ENCODE data around the gene SNCA. TPM values are rescaled to one million over a fixed set of nuclear protein-coding genes. Genes with fewer than 3 reads are reported as not detected.

SNCA gene
- total RNA-seq, 1 experiment from 2014 or later = not detected

DNA sequence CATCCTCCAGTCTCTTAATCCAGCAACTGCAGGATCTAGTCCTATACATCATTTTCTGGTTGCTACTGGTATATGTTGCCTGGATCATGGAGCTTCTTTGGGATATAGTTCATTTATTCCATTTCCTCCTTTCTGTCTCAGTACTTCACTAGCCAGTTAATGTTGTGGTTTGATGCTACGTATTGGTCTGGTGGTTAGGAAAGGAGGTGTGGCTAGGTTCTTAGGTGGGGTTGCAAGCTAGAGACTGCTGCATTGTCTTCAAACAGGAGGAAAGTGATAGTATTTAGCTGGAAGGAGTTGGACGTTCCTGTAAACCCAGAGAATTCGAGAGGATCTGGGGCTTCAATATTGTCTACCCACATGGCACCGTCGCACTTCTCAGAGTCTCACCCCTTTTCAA lies 129.5 kb downstream of the SNCA start:
- DNase-seq (ENCODE audit: low read depth) = no peak

DNA sequence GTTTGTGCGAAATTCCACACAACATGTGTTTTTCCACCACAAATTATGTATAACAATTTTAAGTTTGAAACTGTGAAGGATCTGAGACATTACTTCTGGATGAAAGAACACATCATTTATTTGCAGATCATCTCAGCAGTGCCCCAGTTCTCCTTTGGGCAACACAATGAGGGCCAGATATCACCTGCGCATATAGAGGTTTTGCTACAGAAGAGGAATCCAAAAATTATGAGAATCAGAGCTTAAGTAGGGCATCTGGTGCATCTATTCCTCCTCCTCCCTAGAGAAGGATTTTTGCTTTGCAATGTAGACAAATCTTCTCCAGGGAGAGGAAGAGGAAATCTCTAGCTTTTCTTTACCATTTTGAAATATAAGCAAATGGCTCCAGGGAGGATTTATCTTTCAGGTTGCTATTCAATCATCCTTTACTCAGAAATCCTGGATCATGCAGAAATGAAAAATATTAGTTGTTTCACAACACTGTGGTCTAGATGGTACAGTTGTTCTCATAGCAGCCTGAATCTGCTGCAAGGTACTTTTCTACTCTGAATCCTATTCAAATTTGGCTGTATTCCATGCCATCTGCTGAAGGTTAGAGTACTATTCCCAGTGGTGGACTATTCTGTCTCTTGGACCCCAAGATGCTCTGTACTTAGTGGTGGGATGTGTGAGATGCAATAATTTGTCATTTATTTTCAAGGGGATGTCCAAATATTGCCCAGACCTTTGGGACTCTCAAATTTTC lies 132.1 kb downstream of the SNCA start:
- DNase-seq (ENCODE audit: low read depth) = no peak

DNA sequence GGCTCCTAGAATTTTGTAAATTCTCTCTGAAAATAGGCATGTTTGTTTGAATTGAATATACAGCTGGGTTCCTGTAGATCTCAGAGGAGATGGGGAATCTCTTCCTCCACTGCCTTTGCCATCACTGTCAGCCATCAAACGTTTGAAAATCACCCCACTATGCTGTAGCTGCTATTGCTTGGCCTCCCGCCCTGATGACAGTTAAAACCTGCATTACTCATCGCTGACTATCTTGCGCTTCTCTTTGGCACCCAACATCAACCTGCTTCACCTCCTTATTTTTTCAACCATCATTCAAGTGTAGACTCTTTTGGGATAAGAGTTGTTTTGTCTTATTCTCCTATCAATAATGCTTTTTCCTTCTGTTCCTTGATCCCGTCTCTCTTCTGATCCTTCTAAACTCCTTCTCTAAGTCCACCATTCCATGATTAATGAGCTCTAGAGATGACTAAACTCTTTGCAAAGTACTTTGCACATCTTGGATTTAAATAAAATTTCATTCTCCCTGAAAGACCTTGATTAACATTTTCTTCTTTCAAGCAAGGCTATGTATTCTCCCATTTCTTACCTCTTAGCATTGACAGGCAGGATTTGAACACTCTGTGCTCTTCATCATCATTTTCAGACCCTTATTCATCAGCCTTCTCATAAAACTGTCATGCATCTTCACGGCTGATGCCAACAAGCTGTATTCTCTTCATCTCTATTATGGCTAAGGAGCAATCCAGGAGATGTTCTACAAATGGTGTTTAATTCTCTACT lies 133.0 kb downstream of the SNCA start:
- DNase-seq (ENCODE audit: low read depth) = peak; percentile 36

DNA sequence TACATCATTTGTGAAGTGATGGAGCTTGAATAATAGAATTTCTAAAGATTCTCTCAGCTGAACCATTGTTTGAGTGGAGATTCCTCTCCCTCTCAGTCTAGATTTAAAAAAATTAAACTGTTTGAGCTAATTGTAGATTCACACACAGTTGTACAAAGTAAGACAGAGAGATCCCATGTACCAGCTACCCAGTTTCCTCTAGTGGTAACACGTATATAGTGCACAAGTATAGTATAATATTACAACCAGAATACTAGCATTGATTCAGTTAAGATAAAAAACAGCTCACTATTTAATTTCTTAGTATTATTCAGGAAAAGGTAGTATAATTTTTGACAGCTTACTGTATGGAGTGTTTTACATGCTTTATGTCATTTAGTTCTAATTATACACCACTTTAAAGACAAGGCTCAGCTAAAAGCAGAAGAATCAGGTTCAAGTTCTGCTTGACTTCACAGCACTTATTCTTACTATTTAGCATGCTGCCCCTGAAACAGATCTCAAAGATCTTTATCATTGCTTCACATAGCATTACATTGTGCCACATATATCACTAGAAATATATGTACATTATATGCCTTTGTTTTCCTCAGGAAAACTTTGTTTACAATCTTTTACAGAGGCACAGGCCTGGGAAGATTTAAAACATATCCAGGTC lies 136.1 kb downstream of the SNCA start:
- DNase-seq (ENCODE audit: low read depth) = no peak

DNA sequence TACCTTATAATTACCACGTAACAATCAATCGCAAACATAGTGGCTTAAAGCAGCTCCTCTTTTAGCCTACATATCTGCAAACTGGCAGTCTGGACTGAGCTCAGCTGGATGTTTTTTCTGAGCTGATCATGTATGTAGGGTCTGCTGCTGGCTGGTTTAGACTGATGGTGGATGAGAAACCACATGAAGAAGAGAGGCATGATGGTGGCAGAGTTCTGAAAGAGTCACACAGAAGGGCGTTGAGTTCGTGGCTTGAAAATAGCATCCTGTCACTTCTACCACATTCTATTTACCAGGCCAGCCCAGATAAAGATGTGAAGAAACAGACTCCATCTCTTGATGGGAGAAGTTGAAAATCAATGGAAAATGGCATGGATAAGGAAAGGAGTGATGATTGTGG lies 151.3 kb downstream of the SNCA start:
- DNase-seq (ENCODE audit: low read depth) = no peak

DNA sequence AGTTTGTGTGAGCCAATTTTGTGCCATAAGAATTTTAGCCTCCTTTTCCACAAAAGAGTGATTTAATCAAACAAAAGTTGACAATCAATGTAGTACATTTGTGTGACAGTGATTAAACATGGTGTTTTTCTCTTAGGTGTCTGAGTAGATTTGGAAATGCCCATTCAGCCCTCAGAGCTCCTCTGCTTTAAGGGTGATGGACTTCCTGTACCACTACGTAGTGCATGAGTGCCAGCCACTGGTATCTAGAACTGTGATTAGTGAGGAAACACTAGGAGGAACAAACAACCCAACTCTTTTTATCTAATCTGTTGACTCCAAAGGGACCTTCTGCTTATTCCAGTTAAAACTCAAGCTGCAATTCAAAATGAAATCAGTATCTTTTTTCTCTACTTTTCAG lies 151.7 kb downstream of the SNCA start:
- no peak for DNase-seq (ENCODE audit: low read depth)

DNA sequence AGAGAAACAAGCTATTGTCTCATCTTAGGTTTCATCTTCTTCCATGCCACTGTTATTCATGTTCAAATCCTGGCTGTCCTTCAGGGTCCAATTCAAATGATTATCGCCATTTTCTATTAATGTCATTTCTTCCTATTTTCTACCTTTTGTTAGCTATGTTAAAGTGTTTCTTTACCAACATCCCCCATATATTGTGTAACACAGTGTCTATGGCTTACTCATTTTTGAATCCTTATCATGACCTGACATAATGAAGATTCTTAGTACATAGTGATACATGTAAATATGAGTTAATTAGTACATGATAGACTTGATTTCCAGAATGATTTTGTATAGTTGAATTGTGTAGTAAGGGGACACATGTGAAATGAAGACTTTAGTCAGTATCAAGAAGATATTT lies 152.4 kb downstream of the SNCA start:
- no peak for DNase-seq (ENCODE audit: low read depth)

DNA sequence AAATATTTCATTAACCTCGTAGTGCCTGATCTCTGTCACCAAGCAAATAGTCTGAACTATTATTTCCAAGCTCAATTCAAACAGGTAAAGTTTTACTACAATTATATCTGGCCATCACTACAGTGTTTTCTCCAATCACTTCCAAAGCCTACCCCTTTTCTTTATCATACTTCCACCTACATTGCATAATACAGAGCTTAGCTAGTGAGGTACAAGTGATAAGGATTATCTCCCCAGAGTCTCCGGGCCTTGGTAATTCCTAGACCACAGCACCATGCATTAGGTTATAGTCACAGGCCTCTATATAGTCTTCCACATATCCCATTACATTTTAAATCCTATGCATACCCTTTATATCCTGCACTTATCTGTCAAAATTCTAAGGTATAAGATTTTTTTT lies 154.2 kb downstream of the SNCA start:
- no peak for DNase-seq (ENCODE audit: low read depth)

DNA sequence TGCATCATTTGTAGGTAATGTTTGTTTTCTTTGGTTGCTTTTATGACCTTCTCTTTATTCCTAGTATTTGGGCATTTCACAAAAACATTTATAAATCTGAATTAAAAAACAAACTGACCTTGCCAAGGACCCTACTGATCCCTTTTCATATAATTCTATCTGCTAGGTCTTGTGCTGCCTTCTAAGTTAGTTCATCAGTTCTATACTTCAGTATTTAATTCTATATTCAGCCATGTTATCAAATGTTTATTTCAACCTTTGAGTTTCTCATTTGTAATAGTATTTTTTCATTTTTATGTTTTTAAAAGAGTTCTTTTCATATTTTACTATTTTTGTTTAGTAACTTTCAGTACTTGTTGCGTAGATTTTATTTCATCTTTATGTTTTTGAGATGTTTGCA lies 155.3 kb downstream of the SNCA start:
- no peak for DNase-seq (ENCODE audit: low read depth)

DNA sequence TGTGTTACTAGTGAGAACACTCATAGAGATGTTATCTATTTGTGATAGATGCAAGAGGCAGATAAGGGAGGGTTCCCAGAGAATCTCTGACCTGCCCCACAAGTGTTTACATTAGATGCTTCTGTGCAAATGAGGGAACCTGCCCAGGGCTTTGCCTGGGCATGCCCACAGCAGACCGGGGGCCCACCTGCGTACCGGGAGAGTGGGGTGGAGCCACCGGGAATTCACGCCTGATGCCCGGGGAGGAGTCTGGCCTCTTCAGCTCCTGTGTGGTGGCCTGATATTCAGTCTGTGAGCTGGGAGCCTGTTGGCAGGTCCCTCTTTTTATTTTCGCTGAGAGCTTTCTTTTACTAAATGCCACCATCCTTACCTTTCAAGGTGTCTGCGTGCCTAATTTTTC lies 155.7 kb downstream of the SNCA start:
- no peak for DNase-seq (ENCODE audit: low read depth)

DNA sequence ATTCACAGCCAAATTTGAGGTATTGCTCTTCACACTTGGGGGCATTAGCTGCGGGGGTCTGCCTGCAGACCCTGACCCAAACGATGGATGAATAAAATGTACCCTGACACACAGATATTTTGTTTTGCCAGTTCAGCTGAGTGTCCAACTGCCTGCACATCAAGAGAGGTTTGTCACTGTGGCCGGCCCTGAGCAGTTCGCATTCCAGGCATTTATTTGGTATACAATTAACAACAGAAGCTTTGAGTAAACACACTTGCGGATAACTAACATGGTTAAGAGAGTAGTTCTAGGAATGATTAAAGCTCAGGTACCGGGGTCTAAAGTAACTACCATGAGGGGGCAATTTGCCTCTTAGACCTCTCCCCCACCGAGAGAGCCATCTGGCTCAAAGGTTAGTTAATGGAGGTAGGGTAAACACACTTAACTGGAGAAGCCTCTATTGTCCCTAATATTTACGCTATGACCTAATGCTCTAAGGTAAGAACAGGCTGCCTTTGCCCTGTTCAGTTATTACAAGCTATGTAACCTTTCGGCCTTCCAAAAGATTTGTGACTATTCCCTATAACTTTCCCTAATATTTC lies 162.0 kb downstream of the SNCA start:
- DNase-seq (ENCODE audit: low read depth) = no peak

Other genes starting within 250 kb of the SNCA start
- not detected in 2 replicates for gene MMRN1, start 57.7 kb upstream of the SNCA start, total RNA-seq (2014; rRNA removed; shearing (Covaris generic))